Upper lobe of left lung (tissue), 4 donors: ENCODE measurements around the gene RPUSD2.

Experiments
- POLR2A ChIP-seq, 4 donors: fragments of 450-650 bp; IDR thresholded peaks; one replicate each; pipeline ENCODE4 v1.5.1; 2016 to 2017; ENCODE audit warnings: antibody characterized with exemption in 4 of 4, mild to moderate bottlenecking in 2 of 4
- TF ChIP-seq, protein P1 (sequence below), 6 experiments: fragments of 450-650 bp in 4 of 6; fragments of 200-600 bp in 2 of 6; sonication (generic) in 2 of 6; IDR thresholded peaks; one replicate each; pipeline ENCODE4 v1.5.1; 2016 to 2019; ENCODE audit warnings: antibody characterized with exemption in 6 of 6

GRCh38 chr15:40590667-40591050 is 21.6 kb downstream of the RPUSD2 start:
- no peak for TF ChIP-seq POLR2A (IDR thresholded peaks at IDR 0.05)
- TF ChIP-seq, protein P1, sequence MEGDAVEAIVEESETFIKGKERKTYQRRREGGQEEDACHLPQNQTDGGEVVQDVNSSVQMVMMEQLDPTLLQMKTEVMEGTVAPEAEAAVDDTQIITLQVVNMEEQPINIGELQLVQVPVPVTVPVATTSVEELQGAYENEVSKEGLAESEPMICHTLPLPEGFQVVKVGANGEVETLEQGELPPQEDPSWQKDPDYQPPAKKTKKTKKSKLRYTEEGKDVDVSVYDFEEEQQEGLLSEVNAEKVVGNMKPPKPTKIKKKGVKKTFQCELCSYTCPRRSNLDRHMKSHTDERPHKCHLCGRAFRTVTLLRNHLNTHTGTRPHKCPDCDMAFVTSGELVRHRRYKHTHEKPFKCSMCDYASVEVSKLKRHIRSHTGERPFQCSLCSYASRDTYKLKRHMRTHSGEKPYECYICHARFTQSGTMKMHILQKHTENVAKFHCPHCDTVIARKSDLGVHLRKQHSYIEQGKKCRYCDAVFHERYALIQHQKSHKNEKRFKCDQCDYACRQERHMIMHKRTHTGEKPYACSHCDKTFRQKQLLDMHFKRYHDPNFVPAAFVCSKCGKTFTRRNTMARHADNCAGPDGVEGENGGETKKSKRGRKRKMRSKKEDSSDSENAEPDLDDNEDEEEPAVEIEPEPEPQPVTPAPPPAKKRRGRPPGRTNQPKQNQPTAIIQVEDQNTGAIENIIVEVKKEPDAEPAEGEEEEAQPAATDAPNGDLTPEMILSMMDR (IDR thresholded peaks at IDR 0.05): no peak
